SKM-1 treated with dmso at 0.1 percent for 144 hours (cell line): ENCODE results near the gene STRN3.
"Not testable (repeated sequence)": the region's sequence is repeated elsewhere in the genome, so short reads cannot be mapped to it uniquely, and the experiment has no call there.

Experiments used
- DNase-seq: peaks from one replicate; lab custom pipeline; 2025; ENCODE audit not compliant: unreplicated experiment; lab: John Stamatoyannopoulos, UW

Gene STRN3

GRCh38 chr14:30925254-30925653 lies 100.9 kb downstream of the STRN3 start:
- DNase-seq = no peak

GRCh38 chr14:30921788-30922187 lies 104.4 kb downstream of the STRN3 start:
- DNase-seq = no peak

GRCh38 chr14:30921305-30921704 lies 104.9 kb downstream of the STRN3 start:
- no peak for DNase-seq

GRCh38 chr14:30915596-30915995 lies 110.6 kb downstream of the STRN3 start:
- DNase-seq = no peak

GRCh38 chr14:30914812-30915211 lies 111.4 kb downstream of the STRN3 start:
- no peak for DNase-seq

GRCh38 chr14:30908826-30909225 lies 117.4 kb downstream of the STRN3 start:
- DNase-seq = no peak

GRCh38 chr14:30907659-30908057 lies 118.5 kb downstream of the STRN3 start:
- no peak for DNase-seq

- DNase-seq = no peak
Observed at GRCh38 chr14:30906752-30907658, 119.2 kb downstream of the STRN3 start.

GRCh38 chr14:30903285-30904124 lies 122.7 kb downstream of the STRN3 start:
- DNase-seq = no peak

- not testable (repeated sequence) for DNase-seq
Observed at GRCh38 chr14:30897121-30897520, 129.1 kb downstream of the STRN3 start.

GRCh38 chr14:30896435-30896834 lies 129.7 kb downstream of the STRN3 start:
- no peak for DNase-seq

GRCh38 chr14:30894923-30895515 lies 131.2 kb downstream of the STRN3 start:
- DNase-seq = no peak

GRCh38 chr14:30893819-30894218 lies 132.4 kb downstream of the STRN3 start:
- DNase-seq = no peak

GRCh38 chr14:30889244-30889594 lies 137.0 kb downstream of the STRN3 start:
- DNase-seq = no peak

- no peak for DNase-seq
Observed at GRCh38 chr14:30888480-30889243, 137.5 kb downstream of the STRN3 start.

- DNase-seq = no peak
Observed at GRCh38 chr14:30885840-30886740, 140.1 kb downstream of the STRN3 start.

GRCh38 chr14:30884901-30885300 lies 141.3 kb downstream of the STRN3 start:
- no peak for DNase-seq

GRCh38 chr14:30883508-30884294 lies 142.5 kb downstream of the STRN3 start:
- no peak for DNase-seq

GRCh38 chr14:30882431-30882830 lies 143.7 kb downstream of the STRN3 start:
- no peak for DNase-seq
